Measurements from ENCODE around the gene HLA-DPB1.

The HLA-DPB1 gene

GRCh38 chr6:33103776-33104175 is 28.0 kb downstream of the HLA-DPB1 start:
- DNase-seq (ENCODE audit: low read depth) = no peak

DNA sequence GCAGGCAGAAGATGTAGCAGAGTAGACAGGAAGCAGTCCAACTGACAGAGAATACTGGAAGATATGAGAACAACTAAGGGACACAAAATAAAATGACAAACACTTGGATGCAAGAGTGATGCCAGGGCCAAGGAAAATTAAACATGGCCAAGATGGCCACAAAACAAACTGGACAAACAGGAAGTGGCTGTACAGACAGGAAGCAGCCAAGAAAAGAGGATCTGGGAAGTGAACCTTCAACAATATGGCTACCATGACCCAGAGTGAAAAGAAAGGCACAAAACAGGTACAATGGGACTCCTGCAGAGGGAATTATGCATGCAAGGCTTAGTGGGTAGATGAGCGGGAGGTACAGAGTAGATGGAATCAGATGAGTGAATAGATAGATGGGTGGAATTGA is 29.1 kb downstream of the HLA-DPB1 start:
- DNase-seq (ENCODE audit: low read depth) = no peak

- no peak for DNase-seq (ENCODE audit: low read depth)
Observed at GRCh38 chr6:33105386-33105785, 29.6 kb downstream of the HLA-DPB1 start.

GRCh38 chr6:33105916-33106871 is 30.4 kb downstream of the HLA-DPB1 start:
- no peak for DNase-seq (ENCODE audit: low read depth)

DNA sequence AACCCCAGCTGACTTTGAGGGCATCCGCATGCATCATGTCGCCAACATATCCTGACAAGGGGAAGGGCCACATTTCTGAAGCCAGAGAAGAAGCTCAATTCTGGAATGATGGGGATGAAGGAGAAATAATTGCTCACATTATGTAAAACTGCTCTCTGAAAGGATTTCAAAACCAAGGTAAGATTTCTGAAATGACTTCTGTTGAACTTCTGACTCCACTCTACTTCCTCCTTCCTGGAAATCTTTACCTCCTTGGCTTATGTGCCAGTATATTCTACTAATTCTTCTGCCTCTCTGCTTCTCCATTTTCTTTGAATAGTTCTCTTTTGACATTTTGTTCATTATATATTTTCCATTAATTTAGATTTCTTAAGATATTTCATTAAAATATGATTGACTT is 31.9 kb downstream of the HLA-DPB1 start:
- DNase-seq (ENCODE audit: low read depth) = no peak

DNA sequence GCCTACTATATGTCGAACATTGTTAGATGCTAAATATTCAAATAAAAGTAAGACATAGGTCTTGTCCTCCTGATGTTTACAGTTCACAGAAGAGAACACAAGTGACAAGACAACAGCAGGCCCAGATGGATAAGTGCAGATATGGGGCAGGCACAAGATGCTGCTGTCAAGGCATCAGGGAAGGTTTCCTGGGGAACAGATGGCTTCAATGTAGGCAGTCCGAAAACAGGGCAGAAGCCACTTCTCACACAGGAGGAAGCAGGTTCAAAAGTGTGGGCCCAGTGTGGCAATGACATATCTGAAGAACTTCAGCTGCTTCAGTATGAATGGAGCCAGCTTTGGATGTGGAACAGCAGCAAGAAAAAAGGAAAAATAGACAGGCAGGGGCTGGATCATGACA is 32.5 kb downstream of the HLA-DPB1 start:
- no peak for DNase-seq (ENCODE audit: low read depth)

DNA sequence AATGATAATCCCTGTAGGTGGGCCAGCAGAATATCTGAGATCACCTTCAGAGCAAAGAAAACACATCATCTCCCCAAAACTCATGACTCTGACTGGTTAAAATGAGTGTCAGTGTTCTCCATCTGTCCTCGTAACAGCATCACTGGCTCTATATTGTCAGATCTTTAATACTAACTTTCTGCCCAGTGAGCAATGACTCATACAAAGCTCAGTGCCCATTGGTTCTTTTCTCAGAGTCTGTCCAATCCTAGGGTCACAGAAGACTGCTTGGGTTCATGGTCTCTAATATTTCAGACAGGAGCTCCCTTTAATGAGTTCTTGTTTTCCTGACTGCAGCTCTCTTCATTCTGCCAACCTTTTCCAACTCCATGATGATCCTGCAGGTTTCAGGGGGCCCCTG is 36.4 kb downstream of the HLA-DPB1 start:
- peak; percentile 64 for DNase-seq (ENCODE audit: low read depth)

- no peak for DNase-seq (ENCODE audit: low read depth)
Observed at GRCh38 chr6:33113755-33114154, 38.0 kb downstream of the HLA-DPB1 start.

DNA sequence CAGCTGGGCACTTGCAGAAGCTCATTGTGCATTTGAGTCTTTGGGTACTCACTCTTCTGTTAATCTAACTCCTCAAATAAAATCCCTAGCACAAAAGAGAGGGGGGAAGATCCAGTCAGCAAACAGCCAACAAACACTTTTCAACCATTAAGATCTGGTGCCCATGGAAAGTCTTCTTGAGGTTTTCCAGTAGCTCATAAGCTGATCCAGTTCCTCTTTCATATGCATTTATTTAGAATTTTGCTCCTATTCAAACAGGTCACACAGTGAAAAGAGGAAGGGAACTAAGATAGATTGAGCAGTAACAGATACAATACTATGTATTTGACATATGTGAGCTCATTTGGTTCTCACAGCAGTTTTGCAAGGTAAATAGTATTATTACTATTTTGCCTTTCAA is 38.6 kb downstream of the HLA-DPB1 start:
- no peak for DNase-seq (ENCODE audit: low read depth)

DNA sequence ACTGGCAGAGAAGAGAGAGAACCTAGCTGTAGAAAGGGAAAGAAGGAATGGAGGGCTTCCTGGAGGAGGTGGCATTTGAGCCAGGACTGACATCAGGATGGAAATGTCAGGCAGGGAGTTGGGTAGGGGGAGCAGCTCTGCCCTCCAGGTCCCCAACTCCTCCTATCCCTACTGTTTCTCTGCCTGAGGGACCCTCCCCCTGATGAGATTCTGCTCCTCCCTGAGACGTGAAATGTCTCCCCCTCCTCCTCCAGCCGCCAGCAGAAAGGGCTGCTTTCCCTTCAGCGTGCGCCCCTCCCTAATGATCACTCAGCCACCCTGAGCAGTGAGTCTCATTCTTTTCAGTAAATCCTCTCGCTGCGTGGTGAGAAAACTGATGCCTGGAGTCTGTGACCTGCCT is 40.6 kb downstream of the HLA-DPB1 start:
- no peak for DNase-seq (ENCODE audit: low read depth)

DNA sequence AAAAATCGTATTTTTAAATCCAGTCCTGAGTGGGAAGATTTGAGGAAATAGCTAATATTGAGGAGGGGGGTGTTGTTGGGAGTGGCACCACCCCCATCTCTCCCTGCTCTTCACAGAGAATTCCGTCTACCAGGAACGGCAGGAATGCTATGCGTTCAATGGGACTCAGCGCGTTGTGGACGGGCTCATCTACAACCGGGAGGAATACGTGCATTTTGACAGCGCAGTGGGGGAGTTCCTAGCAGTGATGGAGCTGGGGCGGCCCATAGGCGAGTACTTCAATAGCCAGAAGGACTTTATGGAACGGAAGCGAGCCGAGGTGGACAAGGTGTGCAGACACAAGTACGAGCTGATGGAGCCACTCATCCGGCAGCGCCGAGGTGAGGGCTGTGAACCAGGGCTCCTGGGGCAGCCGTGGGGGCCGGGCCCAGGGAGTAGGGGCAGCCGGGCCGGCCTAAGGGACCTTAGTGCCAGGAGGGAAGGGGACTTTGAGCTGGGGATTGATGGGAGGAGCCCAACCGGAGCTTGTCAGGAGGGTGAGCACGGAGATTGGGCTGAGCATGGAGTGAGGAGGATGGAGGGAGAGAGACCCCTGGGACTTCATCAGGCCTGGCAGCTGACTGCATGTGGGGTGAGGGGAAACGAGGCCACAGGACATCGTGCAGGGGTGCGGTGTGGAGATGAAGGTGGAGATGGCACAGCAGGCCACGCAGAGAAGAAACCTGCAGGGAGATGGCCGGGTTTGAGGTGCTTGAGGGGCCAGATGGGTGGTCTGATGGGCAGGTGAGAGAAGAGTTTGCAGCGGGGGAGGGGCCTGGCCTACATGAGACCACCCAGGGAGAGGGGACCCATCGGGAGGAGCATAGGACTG is 41.3 kb downstream of the HLA-DPB1 start:
- no peak for DNase-seq (ENCODE audit: low read depth)

GRCh38 chr6:33117811-33118277 is 42.1 kb downstream of the HLA-DPB1 start:
- no peak for DNase-seq (ENCODE audit: low read depth)

DNA sequence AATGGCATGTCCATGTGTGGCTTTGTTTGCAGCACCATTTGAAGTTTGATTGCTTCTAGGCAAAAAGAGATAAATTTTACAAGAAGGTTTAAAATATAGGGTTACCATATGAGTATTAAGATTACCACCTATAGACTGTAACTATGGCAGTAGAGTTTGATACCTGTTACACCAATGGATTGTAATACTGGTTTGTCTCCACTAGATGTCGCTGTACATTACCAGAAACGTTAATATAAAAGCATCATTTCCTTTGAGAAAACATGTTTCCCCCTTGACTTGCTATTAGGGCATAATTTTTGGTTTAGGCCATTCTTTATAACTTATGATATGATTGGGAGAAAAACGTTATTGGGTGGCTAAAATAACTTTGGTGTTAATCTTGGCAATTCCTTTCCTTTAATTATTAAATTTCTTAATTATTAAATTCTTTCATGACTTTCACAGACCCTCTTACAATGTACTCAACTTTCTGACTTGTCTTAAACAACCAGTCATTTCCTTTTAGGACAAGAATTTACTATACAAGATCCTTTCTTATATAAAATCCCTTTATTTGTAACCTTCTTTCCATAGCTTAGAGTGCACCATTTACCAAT is 42.8 kb downstream of the HLA-DPB1 start:
- peak; percentile 23 for DNase-seq (ENCODE audit: low read depth)

DNA sequence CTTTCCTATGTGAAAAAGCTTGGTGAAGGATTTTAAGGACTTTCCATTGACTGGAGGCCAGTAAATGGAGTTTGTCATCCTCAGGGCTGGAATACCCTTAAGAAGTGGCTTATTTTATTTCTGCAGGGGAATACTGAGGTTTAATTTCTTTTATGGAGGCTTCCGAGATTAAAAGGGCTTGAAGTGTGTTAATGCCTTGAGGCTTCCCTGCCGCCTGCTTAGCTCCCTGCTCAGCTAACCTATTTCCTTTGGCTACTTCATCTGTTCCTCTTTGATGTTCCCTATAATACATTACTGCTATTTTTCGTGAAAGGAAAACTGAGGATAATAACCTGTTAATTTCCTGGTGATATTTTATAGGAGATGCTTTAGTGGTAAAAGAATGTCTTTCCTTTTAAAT is 44.2 kb downstream of the HLA-DPB1 start:
- DNase-seq (ENCODE audit: low read depth) = no peak

DNA sequence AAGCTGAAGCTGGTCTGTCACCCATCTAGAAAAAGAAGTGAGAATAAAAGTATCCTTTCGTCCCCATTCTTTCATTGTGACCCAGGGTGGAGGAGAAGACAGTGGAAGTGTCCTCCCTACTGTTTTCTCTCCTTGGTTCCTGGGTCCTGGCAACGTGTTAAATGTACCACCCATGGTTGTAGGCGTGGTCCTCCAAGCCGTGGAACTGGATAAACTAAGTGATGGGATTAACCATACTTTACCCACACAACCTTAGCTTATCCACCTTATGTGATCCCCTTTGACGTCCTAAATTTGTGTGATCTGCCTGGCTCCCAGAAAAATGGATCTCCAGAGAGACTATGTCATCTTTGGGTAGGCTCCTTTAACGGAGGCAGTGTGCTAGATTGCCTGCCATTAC is 47.4 kb downstream of the HLA-DPB1 start:
- no peak for DNase-seq (ENCODE audit: low read depth)

- DNase-seq (ENCODE audit: low read depth) = peak; percentile 32
Observed at GRCh38 chr6:33123732-33124524, 48.1 kb downstream of the HLA-DPB1 start.

GRCh38 chr6:33124525-33124901 is 48.7 kb downstream of the HLA-DPB1 start:
- no peak for DNase-seq (ENCODE audit: low read depth)

DNA sequence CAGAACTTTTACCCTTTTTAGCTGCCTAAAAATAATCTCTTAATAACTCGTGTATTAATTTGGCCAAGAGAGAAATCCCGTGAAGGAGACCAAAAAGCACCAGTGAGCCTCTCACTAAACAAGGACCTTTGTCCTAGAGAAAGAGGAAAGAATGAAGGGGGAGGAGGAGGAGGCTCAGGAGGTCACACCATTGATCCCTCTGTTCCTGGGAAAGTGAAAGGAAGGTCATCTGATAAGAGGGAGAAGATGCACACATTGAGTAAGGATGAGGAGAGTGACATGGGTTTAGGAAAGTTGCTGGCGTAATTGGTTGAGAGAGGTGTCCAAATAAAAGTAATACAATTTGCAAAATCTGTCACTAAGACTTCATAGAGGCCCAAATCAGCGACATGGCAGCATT is 49.2 kb downstream of the HLA-DPB1 start:
- DNase-seq (ENCODE audit: low read depth) = no peak

DNA sequence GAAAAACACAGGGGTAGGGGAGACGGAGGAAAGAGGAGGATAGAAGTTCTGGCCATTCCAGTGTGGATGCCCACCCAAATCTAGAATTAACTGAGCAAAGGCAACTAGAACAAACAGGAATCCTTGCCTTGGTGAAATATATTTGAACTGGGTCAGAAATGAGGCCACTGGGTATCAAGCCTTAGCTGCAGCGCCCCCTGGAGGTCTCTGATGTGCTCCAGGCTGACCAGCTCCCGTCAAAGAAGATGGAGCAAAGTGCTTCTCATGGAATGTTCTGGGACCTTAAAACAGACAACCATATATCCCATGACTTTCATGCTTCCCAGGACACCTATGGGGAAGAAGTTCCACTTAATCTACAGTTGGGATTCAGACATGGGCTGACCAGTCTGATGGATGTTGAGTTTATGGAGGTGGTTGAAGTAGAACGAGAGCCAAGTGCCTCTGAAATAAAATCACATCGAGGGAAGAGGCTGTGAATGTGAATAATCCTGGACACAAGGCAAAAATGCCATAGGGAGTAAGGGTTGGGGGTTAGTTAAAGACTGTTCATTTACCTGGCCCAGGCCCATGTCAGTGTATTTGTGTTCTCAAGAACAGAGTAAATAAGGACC is 50.4 kb downstream of the HLA-DPB1 start:
- peak; percentile 52 for DNase-seq (ENCODE audit: low read depth)

- DNase-seq (ENCODE audit: low read depth) = no peak
Observed at GRCh38 chr6:33128318-33128717, 52.5 kb downstream of the HLA-DPB1 start.

DNA sequence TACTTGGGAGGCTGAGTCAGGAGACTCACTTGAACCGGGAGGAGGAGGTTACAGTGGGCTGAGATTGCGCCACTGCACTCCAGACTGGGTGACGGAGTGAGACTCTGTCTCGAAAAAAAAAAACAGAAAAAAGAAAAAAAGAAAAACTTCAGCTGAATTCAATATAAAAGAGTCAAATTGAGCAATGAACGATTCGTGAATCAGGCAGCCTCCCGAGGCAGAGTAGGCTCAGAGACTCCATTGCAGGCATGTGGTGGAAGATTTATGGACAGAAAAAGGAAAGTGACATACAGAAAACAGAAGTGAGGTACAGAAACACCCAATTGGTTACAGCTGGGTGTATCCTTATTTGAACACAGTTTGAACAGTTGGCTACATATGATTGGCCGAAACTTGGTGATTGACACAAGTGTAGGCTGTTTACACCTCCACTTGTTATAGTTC is 56.3 kb downstream of the HLA-DPB1 start:
- DNase-seq (ENCODE audit: low read depth) = peak; percentile 35
